Chondrocyte (in vitro differentiated cells): Measurements from ENCODE around the gene SST. TPM values are rescaled to one million over a fixed set of nuclear protein-coding genes. Genes with fewer than 3 reads are reported as not detected.

Experiments
- DNase-seq: peaks from one replicate; pipeline ENCODE4 v3.0.0; 2021; ENCODE audit warnings: mixed read lengths, low spot score
- H3K27ac Mint-ChIP-seq: one replicate; pipeline ENCODE4 v1.8.0; 2021; ENCODE audit warnings: mild to moderate bottlenecking, moderate library complexity, mixed read lengths; ENCODE audit not compliant: unreplicated experiment
- H3K27me3 Mint-ChIP-seq: 2 replicates; pipeline ENCODE4 v1.8.0; 2021; ENCODE audit warnings: low read depth, mixed read lengths
- H3K36me3 Mint-ChIP-seq: 2 replicates; pipeline ENCODE4 v1.8.0; 2021; ENCODE audit warnings: low read depth, mixed read lengths
- H3K4me1 Mint-ChIP-seq: 2 replicates; pipeline ENCODE4 v1.8.0; 2021; ENCODE audit warnings: low read depth, mild to moderate bottlenecking, mixed read lengths
- H3K4me3 Mint-ChIP-seq: one replicate; pipeline ENCODE4 v1.8.0; 2021; ENCODE audit warnings: mild to moderate bottlenecking, moderate library complexity, mixed read lengths; ENCODE audit not compliant: unreplicated experiment
- H3K9me3 Mint-ChIP-seq: 2 replicates; pipeline ENCODE4 v1.8.0; 2021; ENCODE audit warnings: low read depth, mixed read lengths
- CTCF ChIP-seq: fragments of 200-600 bp; sonication (generic); IDR thresholded peaks from 2 replicates; pipeline ENCODE4 v1.5.0; 2021; ENCODE audit warnings: antibody characterized with exemption, mild to moderate bottlenecking, moderate library complexity
- total RNA-seq: library from RNA; stranded (reverse); gene quantifications from 3 replicates; pipeline ENCODE4 v1.2.1, GENCODE V29; 2021

The SST gene
- total RNA-seq, 1 donor from 2014 or later, result not detected

- H3K4me1 Mint-ChIP-seq, result no peaks in the 10 kb centered on the region
- no peak overlapping the region for H3K27ac Mint-ChIP-seq
- H3K4me3 Mint-ChIP-seq, result no peak overlapping the region
- H3K27me3 Mint-ChIP-seq, result peaks cover 42% of the 10 kb centered on the region
- H3K36me3 Mint-ChIP-seq, result no peaks in the 10 kb centered on the region
- DNase-seq, result no peak
- TF ChIP-seq CTCF, result no peak
- H3K9me3 Mint-ChIP-seq, result peaks cover 7% of the 10 kb centered on the region
Observed at GRCh38 chr3:187641320-187642016, 28.7 kb downstream of the SST start.

GRCh38 chr3:187640569-187641059 is 29.6 kb downstream of the SST start:
- H3K27ac Mint-ChIP-seq, result no peak overlapping the region
- peaks cover 12% of the 10 kb centered on the region for H3K9me3 Mint-ChIP-seq
- H3K4me3 Mint-ChIP-seq, result no peak overlapping the region
- no peaks in the 10 kb centered on the region for H3K4me1 Mint-ChIP-seq
- DNase-seq, result no peak
- peaks cover 43% of the 10 kb centered on the region for H3K27me3 Mint-ChIP-seq
- H3K36me3 Mint-ChIP-seq, result peaks cover 4% of the 10 kb centered on the region
- TF ChIP-seq CTCF, result no peak

DNA sequence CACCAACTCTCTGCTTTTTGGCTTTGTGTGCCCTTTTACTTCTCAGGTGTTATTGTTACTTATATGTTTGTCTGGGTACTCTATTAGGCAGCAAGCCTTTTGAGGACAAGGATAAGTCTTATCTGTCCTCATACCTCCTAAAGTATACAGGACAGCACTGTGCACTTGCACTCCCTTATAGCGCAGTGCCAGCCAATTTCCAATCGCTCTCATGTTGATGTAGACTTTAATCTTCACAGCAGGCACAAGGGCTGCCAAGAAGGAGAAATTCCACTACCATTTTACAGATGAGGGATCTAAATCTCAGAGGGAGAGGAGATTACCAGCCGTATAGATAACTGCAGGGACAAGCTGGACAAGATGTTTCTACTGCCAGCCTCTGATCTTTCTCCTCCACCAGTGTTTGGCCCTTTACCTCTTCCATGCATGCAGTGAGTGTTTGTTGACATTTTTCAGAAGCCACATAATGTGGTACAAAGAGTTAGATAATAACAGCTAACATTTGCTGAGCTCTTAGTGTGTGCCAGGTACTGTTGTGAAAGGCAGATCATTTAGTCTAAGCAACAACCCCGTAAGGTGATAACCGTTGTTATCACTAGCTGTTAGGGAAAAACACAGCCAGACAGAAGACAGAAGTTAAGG is 30.1 kb downstream of the SST start:
- peaks cover 15% of the 10 kb centered on the region for H3K9me3 Mint-ChIP-seq
- no peak overlapping the region for H3K4me3 Mint-ChIP-seq
- H3K27me3 Mint-ChIP-seq, result peaks cover 43% of the 10 kb centered on the region
- TF ChIP-seq CTCF, result no peak
- H3K36me3 Mint-ChIP-seq, result peaks cover 7% of the 10 kb centered on the region
- no peaks in the 10 kb centered on the region for H3K4me1 Mint-ChIP-seq
- DNase-seq, result no peak
- H3K27ac Mint-ChIP-seq, result no peak overlapping the region

GRCh38 chr3:187636528-187636927 is 33.7 kb downstream of the SST start:
- Mint-ChIP-seq H3K36me3 (peaks cover 10% of the 10 kb centered on the region), H3K4me1 (no peaks in the 10 kb centered on the region), H3K9me3 (peaks cover 22% of the 10 kb centered on the region), H3K27ac (no peak overlapping the region), H3K27me3 (peaks cover 27% of the 10 kb centered on the region), H3K4me3 (no peak overlapping the region)
- no peak for DNase-seq
- no peak for TF ChIP-seq CTCF

DNA sequence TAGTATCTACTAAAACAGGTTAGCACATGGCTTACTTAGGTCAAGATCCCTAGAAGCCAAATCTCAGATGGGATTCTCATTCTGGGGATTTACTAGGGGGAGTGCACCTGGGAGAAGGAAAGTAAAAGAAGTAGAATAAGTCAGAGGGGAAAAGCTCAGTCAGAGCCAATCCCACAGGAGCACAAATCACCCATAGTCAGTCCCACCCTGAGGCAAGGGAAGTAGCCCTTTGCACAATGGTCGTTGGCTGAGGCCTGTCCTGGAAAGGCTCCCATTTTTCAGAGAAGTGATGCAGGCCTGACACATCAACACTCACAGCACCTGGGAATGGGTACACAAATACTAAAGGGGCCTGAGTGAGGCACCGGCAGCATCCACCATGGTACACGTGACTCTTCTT is 39.8 kb downstream of the SST start:
- Mint-ChIP-seq H3K4me3 (no peak overlapping the region), H3K27ac (no peak overlapping the region), H3K4me1 (no peaks in the 10 kb centered on the region), H3K27me3 (peaks cover 13% of the 10 kb centered on the region), H3K9me3 (peaks cover 10% of the 10 kb centered on the region), H3K36me3 (peaks cover 6% of the 10 kb centered on the region)
- no peak for DNase-seq
- TF ChIP-seq CTCF, result no peak
